Dedifferentiated amniotic fluid mesenchymal stem cell (primary cell): ENCODE results near the gene LGALS3BP.
A peak's percentile ranks its signal among the peaks of the same experiment; 100 is the strongest.

Experiments
- DNase-seq: peaks from one replicate; pipeline ENCODE4 v3.0.0-alpha.2; 2016; ENCODE audit errors: extremely low spot score

LGALS3BP gene

GRCh38 chr17:78981010-78981888 is 1.5 kb upstream of the LGALS3BP start:
- DNase-seq: no peak

DNA sequence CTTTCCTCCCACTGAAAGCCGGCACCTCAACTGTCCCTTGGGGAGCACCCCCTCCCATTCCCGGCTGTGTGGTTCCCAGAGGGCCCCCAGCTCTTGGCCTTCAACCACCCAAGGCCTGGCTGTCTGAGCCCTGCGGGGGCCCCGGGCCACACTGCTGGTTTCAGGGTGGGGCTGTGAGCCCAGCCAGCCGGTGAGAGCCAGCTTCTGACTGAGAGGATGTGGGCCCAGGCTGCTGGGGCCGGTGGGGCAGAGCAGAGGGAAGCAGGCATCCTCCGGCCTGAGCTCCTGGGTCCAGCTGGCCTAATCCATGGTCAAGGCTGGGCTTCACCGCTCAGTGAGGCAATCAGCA is 875 bp upstream of the LGALS3BP start:
- no peak for DNase-seq

DNA sequence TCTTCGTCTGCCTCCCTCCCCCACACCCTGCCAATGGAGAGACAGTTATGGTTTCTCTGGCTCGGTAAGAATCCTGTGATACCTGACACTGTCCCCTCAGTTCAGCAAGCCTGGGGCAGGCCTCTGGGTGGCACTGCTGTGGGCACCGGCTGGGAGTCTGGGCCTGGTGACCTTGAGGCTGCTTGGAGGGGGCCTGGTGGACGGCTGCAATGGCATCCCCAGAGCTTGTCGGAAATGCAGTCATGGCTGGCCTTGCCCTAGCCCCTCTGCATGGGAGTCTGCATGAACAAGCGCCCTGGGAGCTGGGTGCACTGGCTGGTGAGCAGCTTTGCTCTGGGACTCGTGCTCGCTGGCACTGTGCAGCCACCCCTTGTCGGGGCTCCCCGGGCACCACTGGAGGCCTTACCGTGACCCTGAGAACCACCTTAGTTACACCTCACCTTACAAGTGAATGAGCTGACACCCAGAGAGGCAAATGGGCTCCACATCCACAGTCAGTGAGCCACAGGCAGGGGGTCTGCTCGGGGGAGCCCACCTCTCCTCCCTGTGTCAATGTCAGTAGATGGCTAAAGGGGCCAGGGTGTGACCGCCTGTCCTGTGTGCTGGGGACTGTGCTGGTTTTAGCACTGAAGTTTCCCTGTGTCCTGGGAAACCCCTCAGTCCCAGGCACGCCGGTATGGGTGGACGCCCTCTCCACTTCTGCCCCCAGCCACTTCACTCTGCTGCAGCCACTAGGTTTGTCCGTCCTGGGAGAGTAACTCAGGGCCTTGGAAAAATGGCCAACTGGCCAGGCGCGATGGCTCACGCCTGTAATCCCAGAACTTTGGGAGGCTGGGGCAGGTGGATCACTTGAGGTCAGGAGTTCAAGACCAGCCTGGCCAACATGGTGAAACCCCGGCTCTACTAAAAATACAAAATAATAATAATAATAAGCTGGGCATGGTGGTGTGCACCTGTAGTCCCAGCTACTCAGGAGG is 1.4 kb downstream of the LGALS3BP start:
- DNase-seq: no peak

DNA sequence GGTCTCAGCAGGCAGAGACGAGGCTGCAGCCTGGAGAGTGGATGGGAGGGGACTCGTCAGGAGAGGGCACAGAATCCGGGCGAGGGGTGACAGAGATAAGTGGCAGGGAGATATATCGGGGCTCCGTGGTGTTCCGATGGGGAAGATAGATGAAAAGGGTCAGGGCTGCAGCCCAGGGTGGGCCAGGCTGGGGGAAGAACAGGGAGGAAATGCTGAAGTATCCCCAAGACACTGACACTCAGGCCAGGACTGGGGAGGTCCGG is 2.1 kb downstream of the LGALS3BP start:
- DNase-seq: no peak

DNA sequence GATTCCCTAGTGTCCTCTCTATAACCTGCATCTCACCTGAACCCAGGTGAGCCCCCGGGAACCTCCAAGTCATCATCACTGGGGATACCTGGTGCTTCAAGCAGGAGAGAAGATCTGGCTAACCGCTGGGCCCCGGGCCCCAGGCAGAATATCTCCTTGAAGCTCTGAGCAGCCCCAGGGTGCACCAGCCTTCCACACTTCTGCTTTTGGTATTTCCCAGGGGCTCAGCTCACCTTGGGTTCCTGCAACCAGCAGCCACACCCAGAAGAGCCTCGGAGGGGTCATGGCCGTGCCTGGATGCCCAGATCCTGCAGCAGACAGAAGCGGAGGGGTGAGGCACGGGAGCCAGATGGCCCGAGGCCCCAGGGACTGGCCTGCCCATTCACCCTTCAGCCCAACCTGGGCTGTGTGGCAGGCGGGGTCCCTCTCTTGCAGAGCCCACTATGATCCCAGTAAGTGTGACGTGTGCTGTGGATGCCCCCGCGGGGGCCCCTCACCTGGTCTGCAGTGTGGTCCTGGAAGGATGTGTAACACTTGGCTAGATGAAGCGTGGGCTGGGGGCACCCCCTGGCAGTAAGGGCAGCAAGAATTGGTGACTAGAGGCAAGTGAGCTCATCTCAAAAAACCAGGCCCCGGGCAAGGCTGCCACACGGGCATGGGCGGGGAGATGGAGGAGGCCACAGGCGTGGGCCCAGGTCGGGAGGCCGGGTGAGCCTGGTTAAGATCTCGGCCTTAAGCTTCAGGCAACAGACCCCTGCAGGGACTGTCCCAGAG is 2.6 kb downstream of the LGALS3BP start:
- no peak for DNase-seq

GRCh38 chr17:78974635-78975591 is 4.8 kb downstream of the LGALS3BP start:
- DNase-seq: peak; percentile 82

GRCh38 chr17:78973792-78974520 is 5.8 kb downstream of the LGALS3BP start:
- DNase-seq: no peak

GRCh38 chr17:78973196-78973595 is 6.5 kb downstream of the LGALS3BP start:
- DNase-seq: no peak

DNA sequence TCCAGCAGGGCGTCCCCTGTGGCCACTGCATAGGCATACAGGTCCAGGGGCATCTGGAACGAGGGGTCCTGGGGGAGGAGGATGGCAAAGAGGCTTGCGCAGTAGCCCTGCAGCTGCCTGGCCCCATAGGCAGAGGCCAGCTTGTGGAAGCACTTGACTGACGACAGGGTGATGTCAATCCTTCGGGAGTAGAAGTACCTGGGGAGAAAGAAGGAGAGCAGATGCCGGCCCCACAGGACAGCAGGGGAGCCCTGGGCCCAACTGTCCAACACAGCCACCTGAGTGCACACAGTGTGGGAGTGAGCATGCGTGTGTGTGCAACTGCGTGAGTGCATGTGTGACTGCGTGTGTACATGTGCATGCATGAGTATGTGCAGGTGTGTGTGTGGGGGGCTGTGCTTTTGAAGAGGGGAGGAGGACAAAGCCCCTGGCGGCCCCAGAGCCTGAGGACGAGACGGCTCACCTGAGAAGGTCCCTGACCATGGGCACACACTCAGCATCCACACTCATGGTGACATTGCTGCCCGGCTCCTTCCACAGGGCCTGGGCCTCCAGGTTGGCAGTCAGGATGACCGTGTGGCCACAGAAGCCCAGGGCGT is 7.1 kb downstream of the LGALS3BP start:
- DNase-seq: no peak

- no peak for DNase-seq
These were observed 7.8 kb downstream of the LGALS3BP start for GRCh38 chr17:78971756-78972506.

GRCh38 chr17:78970834-78971755 is 8.6 kb downstream of the LGALS3BP start:
- DNase-seq: peak; percentile 76

GRCh38 chr17:78969865-78970264 is 9.9 kb downstream of the LGALS3BP start:
- DNase-seq: no peak

GRCh38 chr17:78967782-78968362 is 11.9 kb downstream of the LGALS3BP start:
- no peak for DNase-seq

DNA sequence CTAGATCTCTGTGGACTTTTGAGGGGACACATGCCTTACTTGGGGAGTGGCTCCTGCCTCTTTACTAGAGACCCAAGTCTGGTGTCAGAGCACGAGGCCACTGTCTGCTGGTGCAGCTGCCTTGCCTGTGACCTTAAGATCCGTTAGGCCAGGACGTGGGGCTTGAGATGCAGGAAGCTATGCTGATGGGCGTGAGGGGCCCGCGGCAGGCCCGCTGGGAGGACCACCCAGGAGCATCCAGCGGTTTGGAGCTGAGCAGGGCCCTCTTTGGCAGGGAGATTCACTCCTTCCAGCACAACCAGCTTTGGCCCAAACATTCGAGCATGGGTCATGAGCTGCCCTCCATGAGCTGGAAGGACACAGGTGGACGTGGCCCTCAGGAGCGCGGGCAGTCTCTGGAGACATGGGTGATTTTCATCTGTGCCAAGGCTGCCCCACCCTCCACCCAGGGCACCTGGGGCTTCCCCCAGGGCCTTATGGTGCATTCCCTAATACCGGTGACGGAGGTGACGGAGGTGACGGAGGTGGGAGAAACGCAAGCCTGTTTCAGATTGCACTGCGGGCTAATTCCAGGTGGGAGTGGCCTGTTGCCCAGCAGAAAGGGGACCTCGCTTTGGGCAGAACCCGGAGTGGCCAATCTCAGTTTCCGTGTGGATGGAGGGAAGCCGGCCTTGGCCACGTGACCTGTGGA is 12.7 kb downstream of the LGALS3BP start:
- no peak for DNase-seq

GRCh38 chr17:78966123-78966813 is 13.5 kb downstream of the LGALS3BP start:
- DNase-seq: no peak

DNA sequence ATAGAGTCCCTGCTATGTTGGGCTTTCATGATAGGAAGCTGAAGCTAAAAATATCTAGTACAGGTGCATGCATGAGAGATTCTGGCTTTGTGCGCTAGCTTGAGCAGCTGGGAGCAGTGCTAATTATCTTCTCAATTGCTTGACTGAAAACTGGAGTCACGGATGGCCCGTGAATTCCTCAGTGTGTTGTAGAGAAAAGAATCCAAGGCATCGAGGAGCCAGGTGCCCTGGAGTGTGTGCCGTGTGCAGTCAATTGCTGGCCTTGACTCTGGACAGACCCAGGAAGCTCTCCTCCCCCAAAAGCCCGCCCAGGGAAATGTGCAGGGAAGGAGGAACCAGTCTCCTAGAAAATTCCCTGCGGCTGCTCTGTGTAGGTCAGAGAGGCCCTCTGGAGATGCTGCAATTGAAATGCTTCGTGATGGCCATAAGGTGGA is 14.2 kb downstream of the LGALS3BP start:
- no peak for DNase-seq
